Measurements from ENCODE around the gene HSD17B13. TPM values are rescaled to one million over a fixed set of nuclear protein-coding genes. Genes with fewer than 3 reads are reported as not detected.

HSD17B13 gene
- total RNA-seq (2021; ENCODE audit: unreplicated experiment) (0.13 TPM), Bru-seq, nascent RNA (percentile 32 among the genes with signal in this experiment), BruChase-seq, experiment 1, labeled RNA remaining after a 2-hour chase (percentile 39 among the genes with signal in this experiment), BruChase-seq, experiment 2, labeled RNA remaining after a 6-hour chase (percentile 35 among the genes with signal in this experiment)
- not detected for polyA plus RNA-seq (2012; ENCODE audit: insufficient read length)
- long read RNA-seq = 0 reads

- in situ Hi-C loops (cut with HindIII; ENCODE audit: low pct_unique_long_range_greater_than_20kb, low sequenced_read_pairs) = no loop called here
- BruUV-seq (replicated peaks) = no TSS peak
- no peaks in the 10 kb centered on the region for H3K27me3 ChIP-seq (ENCODE audit: control insufficient read depth, insufficient read depth, low read length)
- no peak for DNase-seq (ENCODE audit: low read depth, low spot score)
- no peaks in the 10 kb centered on the region for H3K9me3 ChIP-seq (ENCODE audit: control insufficient read depth, insufficient read depth, low read depth, low read length)
- no peak within 1 kb of the TSS for H3K4me3 ChIP-seq (ENCODE audit: low read depth in 2 of 2, low read length in 2 of 2)
- no peaks in the 10 kb centered on the region for H3K4me1 ChIP-seq (ENCODE audit: control insufficient read depth, insufficient read depth, low read length)
- no peak for ATAC-seq
- H3K36me3 ChIP-seq (ENCODE audit: control insufficient read depth, insufficient read depth, low read length) = no peaks in the 10 kb centered on the region
- no peak within 1 kb of the TSS for H3K27ac ChIP-seq (ENCODE audit: low read length)
- CTCF ChIA-PET = no interaction called here
- POLR2A ChIA-PET = interaction anchor here (0.6 kb wide), 1 partner anchor 136 kb away, joined by 3 read pairs; no protein-coding TSS in a partner anchor
- TF ChIP-seq REST (IDR thresholded peaks at IDR 0.05; ENCODE audit: insufficient read depth in 1 of 2, low read depth in 2 of 2, low read length in 1 of 2) (no peak), CTCF (IDR thresholded peaks at IDR 0.05) (no peak), SIN3A (IDR thresholded peaks at IDR 0.05; ENCODE audit: borderline replicate concordance, insufficient read depth, low read depth, low read length) (no peak), TCF7L2 (IDR thresholded peaks at IDR 0.05; ENCODE audit: low read depth, low read length) (no peak), POLR2AphosphoS5 (IDR thresholded peaks at IDR 0.05; ENCODE audit: low read depth, low read length) (no peak)
- intact Hi-C loops (cut with micrococcal nuclease; ENCODE audit: unreplicated experiment) = no loop called here
Measured at GRCh38 chr4:87322754-87323153, at the start of gene HSD17B13. TSS of gene HSD17B13 (minus strand) at chr4:87322882. CDS start at chr4:87322841, 41 bp downstream.

- Histone ChIP-seq H3K27me3 (ENCODE audit: control insufficient read depth, insufficient read depth, low read length) (no peaks in the 10 kb centered on the region), H3K27ac (ENCODE audit: low read length) (no peak overlapping the region), H3K4me1 (ENCODE audit: control insufficient read depth, insufficient read depth, low read length) (no peaks in the 10 kb centered on the region), H3K36me3 (ENCODE audit: control insufficient read depth, insufficient read depth, low read length) (peaks cover 13% of the 10 kb centered on the region), H3K9me3 (ENCODE audit: control insufficient read depth, insufficient read depth, low read depth, low read length) (no peaks in the 10 kb centered on the region), H3K4me3 (ENCODE audit: low read depth in 2 of 2, low read length in 2 of 2) (no peak overlapping the region)
- no peak for TF ChIP-seq POLR2AphosphoS5 (IDR thresholded peaks at IDR 0.05; ENCODE audit: low read depth, low read length)
- TF ChIP-seq REST (IDR thresholded peaks at IDR 0.05; ENCODE audit: insufficient read depth in 1 of 2, low read depth in 2 of 2, low read length in 1 of 2) = no peak
- TF ChIP-seq TCF7L2 (IDR thresholded peaks at IDR 0.05; ENCODE audit: low read depth, low read length) = no peak
- no peak for TF ChIP-seq CTCF (IDR thresholded peaks at IDR 0.05)
- TF ChIP-seq SIN3A (IDR thresholded peaks at IDR 0.05; ENCODE audit: borderline replicate concordance, insufficient read depth, low read depth, low read length) = no peak
- CTCF ChIA-PET = no interaction called here
- POLR2A ChIA-PET = no interaction called here
- ATAC-seq = no peak
- BruUV-seq (replicated peaks) = no TSS peak
- in situ Hi-C loops (cut with HindIII; ENCODE audit: low pct_unique_long_range_greater_than_20kb, low sequenced_read_pairs) = no loop called here
- no peak for DNase-seq (ENCODE audit: low read depth, low spot score)
- intact Hi-C loops (cut with micrococcal nuclease; ENCODE audit: unreplicated experiment) = no loop called here
Measured at GRCh38 chr4:87370068-87370467, 47.4 kb upstream of the HSD17B13 start.
